H1 (cell line): ENCODE data around the gene CHST1. TPM values are rescaled to one million over a fixed set of nuclear protein-coding genes. Genes with fewer than 3 reads are reported as not detected.

Experiments used
- CTCF ChIA-PET: fragments of 300-600 bp; sonication (Branson Sonifier 250); formaldehyde crosslinking; loops from one replicate; lab custom pipeline; 2021; ENCODE audit not compliant: partially characterized antibody; lab: Charles Lee
- POLR2A ChIA-PET: fragments of 300-600 bp; sonication (Branson Sonifier 250); formaldehyde crosslinking; loops from one replicate; lab custom pipeline; 2021; ENCODE audit warnings: inconsistent platforms; ENCODE audit not compliant: partially characterized antibody; lab: Charles Lee
- DNase-seq, 2 experiments: peaks; one replicate each; pipeline versions ENCODE4 v3.0.0 to v3.0.0-alpha.2; 2010 to 2022; ENCODE audit warnings: low spot score in 2 of 2, low read depth in 1 of 2, mixed read lengths in 1 of 2
- FAIRE-seq: peaks from 2 replicates; lab custom pipeline; 2011; peaks lifted over from hg19 to GRCh38; lab: Jason Lieb, UNC
- H2AFZ ChIP-seq: 2 replicates; pipeline ENCODE4 v1.8.1; 2012; ENCODE audit warnings: low read length, inconsistent platforms
- H2AK5ac ChIP-seq: 2 replicates; pipeline ENCODE4 v1.6.1; 2013; ENCODE audit warnings: low read depth, low read length
- H2BK120ac ChIP-seq: replicated peaks from 2 replicates; pipeline ENCODE3; 2013; ENCODE audit warnings: low read depth, low read length, inconsistent platforms
- H2BK12ac ChIP-seq: 2 replicates; pipeline ENCODE4 v1.6.1; 2013; ENCODE audit warnings: low read depth, low read length
- H2BK15ac ChIP-seq: 2 replicates; pipeline ENCODE4 v1.6.1; 2013; ENCODE audit warnings: low read length
- H2BK20ac ChIP-seq: 2 replicates; pipeline ENCODE4 v1.6.1; 2013; ENCODE audit warnings: low read length
- H2BK5ac ChIP-seq: 2 replicates; pipeline ENCODE4 v1.6.1; 2013; ENCODE audit warnings: low read depth, low read length
- H3K14ac ChIP-seq: 2 replicates; pipeline ENCODE4 v1.6.1; 2013; ENCODE audit warnings: inconsistent platforms; ENCODE audit not compliant: insufficient read length
- H3K18ac ChIP-seq: 2 replicates; pipeline ENCODE4 v1.6.1; 2013; ENCODE audit warnings: low read length; ENCODE audit errors: extremely low read depth
- H3K23ac ChIP-seq: 2 replicates; pipeline ENCODE4 v1.6.1; 2013; ENCODE audit warnings: inconsistent platforms; ENCODE audit not compliant: insufficient read length
- H3K23me2 ChIP-seq: 2 replicates; pipeline ENCODE4 v1.6.1; 2013; ENCODE audit warnings: low read depth, low read length
- H3K27ac ChIP-seq: 2 replicates; pipeline ENCODE4 v1.6.1; 2011; ENCODE audit warnings: low read depth, low read length, inconsistent platforms
- H3K27me3 ChIP-seq, 4 experiments: replicated peaks in 1 of 4; 1 replicate in 1 of 4; 2 replicates in 3 of 4; pipeline versions ENCODE4 v1.6.1 to v1.8.1; 2011 to 2013; ENCODE audit warnings: low read length in 3 of 4, mild to moderate bottlenecking in 3 of 4, inconsistent platforms in 2 of 4, mixed read lengths in 2 of 4, moderate library complexity in 1 of 4; ENCODE audit not compliant: control insufficient read depth in 3 of 4, insufficient read depth in 3 of 4; ENCODE audit errors: extremely low read depth in 1 of 4
- H3K36me3 ChIP-seq, 4 experiments: 2 replicates each; pipeline versions ENCODE4 v1.6.1 to v1.8.1; 2011 to 2013; ENCODE audit warnings: mild to moderate bottlenecking in 4 of 4, low read length in 3 of 4, moderate library complexity in 2 of 4, control low read depth in 1 of 4, inconsistent platforms in 1 of 4; ENCODE audit not compliant: insufficient read depth in 4 of 4, control insufficient read depth in 2 of 4
- H3K4ac ChIP-seq: replicated peaks from 2 replicates; pipeline ENCODE3; 2013; ENCODE audit warnings: low read length, low read depth, mixed read lengths, inconsistent platforms; ENCODE audit not compliant: insufficient read length
- H3K4me1 ChIP-seq, 4 experiments: replicated peaks in 1 of 4; 1 replicate in 1 of 4; 2 replicates in 3 of 4; pipeline versions ENCODE4 v1.6.1 to v1.8.1; 2011 to 2013; ENCODE audit warnings: low read length in 3 of 4, inconsistent platforms in 2 of 4, mixed read lengths in 1 of 4; ENCODE audit not compliant: insufficient read depth in 4 of 4, control insufficient read depth in 3 of 4
- H3K4me2 ChIP-seq, 2 experiments: 2 replicates each; pipeline versions ENCODE4 v1.6.1 to v1.8.1; 2011 to 2013; ENCODE audit warnings: low read depth in 2 of 2, low read length in 2 of 2, control low read depth in 1 of 2, inconsistent platforms in 1 of 2, mild to moderate bottlenecking in 1 of 2; ENCODE audit not compliant: insufficient read depth in 1 of 2
- H3K4me3 ChIP-seq, 4 experiments: fragments of 200-600, 300-600 bp in 1 of 4; sonication (generic), shearing (Covaris generic), sonication (Bioruptor Twin) in 1 of 4; 2 replicates each; pipeline versions ENCODE4 v1.5.1 to v1.8.1; 2011 to 2016; ENCODE audit warnings: low read length in 4 of 4, low read depth in 3 of 4, control low read depth in 2 of 4, inconsistent platforms in 2 of 4, mild to moderate bottlenecking in 2 of 4, mixed read lengths in 1 of 4, moderate library complexity in 1 of 4; ENCODE audit not compliant: insufficient read depth in 2 of 4; ENCODE audit errors: extremely low read depth in 1 of 4
- H3K56ac ChIP-seq: replicated peaks from 2 replicates; pipeline ENCODE3; 2013; ENCODE audit warnings: low read depth, mild to moderate bottlenecking, mixed read lengths, low read length, inconsistent platforms; ENCODE audit not compliant: insufficient read length
- H3K79me1 ChIP-seq: 2 replicates; pipeline ENCODE4 v1.6.1; 2013; ENCODE audit warnings: low read depth, low read length, control low read depth
- H3K79me2 ChIP-seq, 2 experiments: 2 replicates each; pipeline versions ENCODE4 v1.6.1 to v1.8.1; 2012 to 2013; ENCODE audit warnings: low read length in 2 of 2, mild to moderate bottlenecking in 2 of 2, inconsistent platforms in 1 of 2; ENCODE audit not compliant: insufficient read depth in 2 of 2, control insufficient read depth in 1 of 2
- H3K9ac ChIP-seq, 4 experiments: replicated peaks in 1 of 4; 1 replicate in 1 of 4; 2 replicates in 3 of 4; pipeline versions ENCODE4 v1.6.1 to v1.8.1; 2011 to 2013; ENCODE audit warnings: low read depth in 3 of 4, low read length in 3 of 4, control low read depth in 2 of 4, mild to moderate bottlenecking in 2 of 4, moderate library complexity in 2 of 4, inconsistent platforms in 1 of 4; ENCODE audit errors: extremely low read depth in 1 of 4
- H3K9me3 ChIP-seq, 2 experiments: 2 replicates each; pipeline versions ENCODE4 v1.6.1 to v1.8.1; 2012 to 2013; ENCODE audit warnings: mild to moderate bottlenecking in 2 of 2, moderate library complexity in 2 of 2, control low read depth in 1 of 2, inconsistent platforms in 1 of 2, low read depth in 1 of 2, low read length in 1 of 2, mixed read lengths in 1 of 2; ENCODE audit not compliant: insufficient read depth in 2 of 2
- H4K20me1 ChIP-seq, 2 experiments: replicated peaks in 1 of 2; 2 replicates each; pipeline versions ENCODE3 to v1.8.1; 2011 to 2013; ENCODE audit warnings: inconsistent platforms in 2 of 2, low read length in 2 of 2, mild to moderate bottlenecking in 1 of 2; ENCODE audit not compliant: insufficient read depth in 2 of 2, control insufficient read depth in 1 of 2
- H4K5ac ChIP-seq: 2 replicates; pipeline ENCODE4 v1.6.1; 2013; ENCODE audit warnings: low read length, low read depth, mixed read lengths, inconsistent platforms; ENCODE audit not compliant: insufficient read length
- H4K8ac ChIP-seq: 2 replicates; pipeline ENCODE4 v1.8.0; 2013; ENCODE audit warnings: mild to moderate bottlenecking, moderate library complexity, low read length, inconsistent platforms; ENCODE audit not compliant: insufficient read depth; ENCODE audit errors: extremely low read depth
- H4K91ac ChIP-seq: replicated peaks from 2 replicates; pipeline ENCODE3; 2013; ENCODE audit warnings: low read length, mixed read lengths, inconsistent platforms; ENCODE audit not compliant: insufficient read length
- BCL11A ChIP-seq, 2 experiments: IDR thresholded peaks; one replicate each; pipeline ENCODE4 v1.6.1; 2011; ENCODE audit warnings: low read depth in 2 of 2, low read length in 2 of 2, mild to moderate bottlenecking in 2 of 2
- EGR1 ChIP-seq: IDR thresholded peaks from 2 replicates; pipeline ENCODE4 v1.6.1; 2011; ENCODE audit warnings: low read depth, low read length, borderline replicate concordance
- JUN ChIP-seq: IDR thresholded peaks from 2 replicates; pipeline ENCODE4 v1.6.1; 2011; ENCODE audit warnings: low read depth, mild to moderate bottlenecking, improper control_type of control experiment, low read length
- NANOG ChIP-seq: IDR thresholded peaks from 2 replicates; pipeline ENCODE4 v1.6.1; 2011; ENCODE audit warnings: low read length, low read depth, mild to moderate bottlenecking, inconsistent platforms; ENCODE audit not compliant: insufficient read depth, poor library complexity, severe bottlenecking
- POLR2AphosphoS5 ChIP-seq: IDR thresholded peaks from 2 replicates; pipeline ENCODE4 v1.6.1; 2011; ENCODE audit warnings: low read depth, low read length
- SP1 ChIP-seq: IDR thresholded peaks from 2 replicates; pipeline ENCODE4 v1.6.1; 2011; ENCODE audit warnings: low read depth, low read length
- WGBS, 2 experiments: shearing (Covaris generic) in 1 of 2; methylation state at CpG; one replicate each; pipeline versions ENCODE4 v1.1.6 to v1.1.7; 2013 to 2015; ENCODE audit warnings: low lambda C conversion rate in 2 of 2, mixed read lengths in 2 of 2, inconsistent platforms in 1 of 2, low coverage in 1 of 2, missing lambda C conversion rate in 1 of 2; ENCODE audit not compliant: insufficient replicate concordance in 2 of 2, insufficient coverage in 1 of 2, insufficient read length in 1 of 2; ENCODE audit errors: extremely low coverage in 1 of 2, missing lambda C conversion rate in 1 of 2; 5-methylcytosine and 5-hydroxymethylcytosine counted together
- polyA plus RNA-seq, 7 experiments: library from polyadenylated mRNA; depleted of rRNA in 3 of 7; stranded (reverse) in 5 of 7; unstranded in 2 of 7; fragments of >200 nt in 5 of 7; fragments of 200-250 nt in 2 of 7; gene quantifications; 1 replicate in 5 of 7; 2 replicates in 1 of 7; 4 replicates in 1 of 7; pipeline versions ENCODE4 v1.2.1 to v1.2.3, GENCODE V29; 2011 to 2013; ENCODE audit warnings: missing spikeins in 2 of 7, mixed read lengths in 2 of 7
- total RNA-seq: library from RNA; stranded (reverse); fragmentation: NEBNext Ultra II Directional; extraction: Animal tissue kit (Norgen Biotek cat#: 25700); gene quantifications from 2 replicates; pipeline ENCODE4 v1.2.1, GENCODE V29; 2021

CHST1 gene
- total and polyA plus RNA-seq, 2 of the 8 experiments (the other 6 are each of a cell fraction or from before 2014, with no cell fraction given), result 1.6 to 3.8 TPM

GRCh38 chr11:45654231-45655011 lies 11.0 kb downstream of the CHST1 start:
- Histone ChIP-seq H2BK120ac (no peak overlapping the region), H4K8ac (no peak overlapping the region), H3K4ac (peak overlapping the region; percentile 7), H3K23me2 (no peaks in the 10 kb centered on the region), H2BK12ac (no peak overlapping the region), H2AFZ (no peak overlapping the region), H3K18ac (no peak overlapping the region; the same call in 1 of the 2 replicates), H2AK5ac (no peak overlapping the region), H3K36me3 (no peaks in the 10 kb centered on the region), H2BK5ac (no peak overlapping the region), H4K91ac (no peak overlapping the region), H3K56ac (no peak overlapping the region), H3K79me2 (no peaks in the 10 kb centered on the region), H3K27ac (no peak overlapping the region), H3K79me1 (no peaks in the 10 kb centered on the region), H4K20me1 (no peaks in the 10 kb centered on the region), H2BK20ac (no peak overlapping the region), H3K23ac (no peak overlapping the region), H3K9me3 (no peaks in the 10 kb centered on the region), H3K27me3 (no peaks in the 10 kb centered on the region; a peak in 1 of 7 replicates), H3K9ac (no peak overlapping the region), H2BK15ac (peak overlapping the region; percentile 47), H3K4me2 (0 out of 4 replicates have a peak overlapping the region, but pooled peaks of 1 of the 2 experiments have one; percentile 43), H3K4me3 (no peak overlapping the region), H3K14ac (no peak overlapping the region), H3K4me1 (peaks cover 3 to 18% (median 11%) of the 10 kb centered on the region in 4 experiments), H4K5ac (no peak overlapping the region)
- POLR2A ChIA-PET, result interaction anchor here (0.9 to 1.8 kb wide), 3 partner anchors 9 to 280 kb away, joined by 3 to 8 read pairs (median 6); no protein-coding TSS in a partner anchor
- no peak for TF ChIP-seq SP1
- TF ChIP-seq EGR1, result no peak
- TF ChIP-seq NANOG, result no peak
- no peak for TF ChIP-seq BCL11A (IDR thresholded peaks at IDR 0.05; ENCODE audit: low read depth in 2 of 2, low read length in 2 of 2)
- TF ChIP-seq JUN, result no peak
- TF ChIP-seq POLR2AphosphoS5, result no peak
- peak in 1 of 2 experiments; percentile 32 for DNase-seq
- FAIRE-seq, result no peak
- CTCF ChIA-PET, result interaction anchor here (0.6 to 9.1 kb wide), 64 partner anchors 9 to 1367 kb away, joined by 3 to 89 read pairs (median 4); no protein-coding TSS in a partner anchor
- WGBS, 2 experiments, result 85% methylated on average over 8 of the region's 8 CpGs; no CpG with 5 or more reads in 1 of the 2 experiments
